GM19463 (cell line): ENCODE data around the gene OR7G3.

Experiments used
- ATAC-seq: cut with Tn5 transposase; IDR thresholded peaks from one replicate; pipeline ENCODE4 v1.9.1; 2021; ENCODE audit warnings: mild to moderate bottlenecking, moderate library complexity; ENCODE audit not compliant: unreplicated experiment

The OR7G3 gene

DNA sequence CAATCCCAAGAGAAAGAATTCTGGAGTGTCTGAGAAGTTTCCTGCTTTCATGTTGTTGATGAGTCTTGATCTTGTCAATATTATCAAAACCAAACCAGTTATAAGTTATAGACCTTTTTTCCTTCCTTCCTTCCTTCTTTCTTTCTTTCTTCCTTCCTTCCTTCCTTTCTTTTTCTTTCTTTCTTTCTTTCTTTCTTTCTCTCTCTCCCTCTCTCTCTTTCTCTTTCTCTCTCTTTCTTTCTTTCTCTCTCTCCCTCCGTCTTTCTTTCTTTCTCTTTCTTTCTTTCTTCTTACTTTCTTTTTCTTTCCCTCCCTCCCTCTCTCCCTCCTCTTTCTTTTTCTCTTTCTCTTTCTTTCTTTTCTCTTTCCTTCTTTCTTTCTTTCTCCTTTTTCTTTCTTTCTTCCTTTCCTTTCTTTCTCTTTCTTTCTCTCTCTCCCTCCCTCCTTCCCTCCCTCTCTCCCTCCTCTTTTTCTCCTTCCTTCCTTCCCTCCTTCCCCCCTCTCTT, at the start of gene OR7G3:
Gene OR7G3, minus strand, starts transcription at position 51 of the 506 bp plus-strand sequence. Its CDS starts 0 bp downstream, at position 51.
- no peak for ATAC-seq

DNA sequence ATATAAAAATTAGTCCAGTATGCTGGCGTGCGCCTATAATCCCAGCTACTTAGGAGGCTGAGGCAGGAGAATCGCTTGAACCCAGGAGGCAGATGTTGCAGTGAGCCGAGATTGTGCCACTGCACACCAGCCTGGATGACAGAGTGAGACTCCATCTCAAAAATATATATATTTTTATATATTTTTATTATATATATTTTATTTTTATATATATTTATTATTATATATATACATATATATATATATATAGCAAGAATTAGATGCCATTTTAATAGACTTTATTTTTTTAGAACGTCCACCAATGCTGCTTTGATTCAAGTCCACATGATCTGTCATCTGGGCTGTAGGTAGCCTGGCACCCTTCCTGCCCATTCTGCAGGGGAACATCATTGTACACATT, 48.6 kb upstream of the OR7G3 start:
- no peak for ATAC-seq

DNA sequence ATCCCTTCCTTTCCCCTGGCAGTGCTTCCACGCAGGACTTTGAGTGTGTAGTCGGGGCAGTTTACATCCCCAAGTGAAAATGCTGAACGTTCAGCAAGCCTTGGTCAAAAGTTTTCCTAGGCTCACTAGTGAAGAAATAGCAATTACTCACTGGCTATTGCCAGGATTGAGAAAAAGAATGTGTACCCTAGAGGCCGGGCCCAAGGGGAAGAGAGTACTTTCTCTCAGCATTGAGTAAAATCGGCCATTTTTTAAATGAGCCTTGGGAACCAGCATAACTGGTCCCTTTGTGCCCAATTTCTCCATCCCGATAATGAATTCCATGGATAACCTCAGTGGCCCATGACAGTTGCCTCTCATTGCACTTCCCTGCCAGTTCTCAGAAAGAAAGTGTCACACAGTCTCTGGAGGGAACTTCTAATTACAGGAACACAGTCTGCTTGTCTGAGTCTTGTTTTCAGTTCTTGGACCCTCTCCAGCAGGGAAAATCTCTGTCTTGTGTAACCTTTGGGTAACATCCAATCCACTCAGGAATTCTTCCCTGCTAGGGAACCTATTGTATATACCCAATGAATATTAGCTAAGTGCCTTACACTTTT, 44.7 kb upstream of the OR7G3 start:
- no peak for ATAC-seq

DNA sequence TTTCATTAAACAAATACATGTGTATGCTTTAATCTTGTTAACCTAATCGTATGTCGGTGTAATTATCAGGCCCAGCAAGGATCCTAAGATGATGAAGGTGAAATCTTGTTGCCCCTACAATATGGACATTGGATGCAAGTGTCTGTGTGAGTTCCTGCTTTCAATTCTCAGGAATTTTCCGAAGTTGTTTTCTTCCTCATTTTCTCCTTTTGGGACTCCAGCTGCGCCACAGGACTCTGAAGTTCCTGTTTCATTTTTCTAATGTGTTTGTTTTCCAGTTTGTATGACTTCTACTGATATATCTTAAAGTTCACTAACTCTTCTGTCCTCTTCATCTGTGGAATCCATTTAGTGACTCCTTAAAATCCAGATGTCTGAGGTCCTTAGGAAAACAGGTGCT, 40.1 kb upstream of the OR7G3 start:
- no peak for ATAC-seq

DNA sequence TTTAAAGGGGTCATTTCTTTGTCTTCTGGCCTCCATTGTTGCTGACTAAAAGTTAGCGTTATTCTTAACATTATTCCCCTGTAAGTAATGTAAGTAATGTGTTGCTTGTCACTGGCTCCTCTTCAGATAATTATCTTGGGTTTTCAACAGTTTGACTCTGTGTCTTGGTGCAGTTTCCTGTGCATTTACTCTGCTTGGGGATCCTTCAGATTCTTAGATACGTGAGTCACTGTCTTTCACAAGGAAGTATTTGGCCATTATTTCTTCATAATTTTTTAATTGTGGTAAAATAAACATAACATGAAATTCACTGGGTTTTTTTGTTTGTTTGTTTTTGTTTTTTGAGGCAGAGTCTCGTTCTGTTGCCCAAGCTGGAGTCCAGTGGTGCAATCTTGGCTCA, 38.5 kb upstream of the OR7G3 start:
- no peak for ATAC-seq

DNA sequence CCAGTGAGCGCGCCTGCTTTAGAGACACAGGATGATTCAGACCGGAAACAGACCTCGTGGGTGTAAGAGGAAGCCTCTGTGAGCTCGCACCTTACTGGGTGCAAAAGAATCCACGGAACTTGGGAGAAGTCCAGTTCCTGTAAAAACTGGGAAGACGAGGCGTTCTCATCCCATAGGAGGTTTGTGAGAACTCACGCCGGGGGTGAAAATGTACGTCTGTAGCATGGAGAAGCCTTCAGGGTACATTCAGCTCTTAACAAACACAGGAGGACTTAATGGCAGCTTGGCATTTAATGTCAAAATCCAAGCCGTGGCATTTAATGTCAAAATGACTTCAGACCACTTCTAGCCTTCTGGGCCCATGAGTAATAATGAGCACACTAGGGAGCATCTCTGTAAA, 34.7 kb upstream of the OR7G3 start:
- ATAC-seq: no peak

DNA sequence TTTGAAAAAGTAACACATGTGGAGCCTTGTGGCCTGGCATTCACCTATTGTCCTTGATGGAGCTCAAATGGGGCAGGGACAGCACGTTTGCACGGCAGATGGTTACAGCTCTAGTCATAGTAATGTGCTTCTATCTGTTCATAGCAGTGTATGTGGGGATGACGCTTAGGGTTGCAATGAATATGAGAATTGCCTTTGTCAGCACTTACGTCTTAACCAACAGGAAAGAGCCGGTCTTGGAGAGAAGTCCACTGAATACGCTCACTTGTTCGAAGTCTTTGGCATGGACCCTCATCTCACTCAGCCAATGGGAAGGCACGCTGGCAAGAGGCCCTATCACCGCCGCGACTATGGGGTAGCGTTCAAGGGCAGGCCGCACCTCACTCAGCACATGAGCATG, 33.1 kb upstream of the OR7G3 start:
- ATAC-seq: no peak

DNA sequence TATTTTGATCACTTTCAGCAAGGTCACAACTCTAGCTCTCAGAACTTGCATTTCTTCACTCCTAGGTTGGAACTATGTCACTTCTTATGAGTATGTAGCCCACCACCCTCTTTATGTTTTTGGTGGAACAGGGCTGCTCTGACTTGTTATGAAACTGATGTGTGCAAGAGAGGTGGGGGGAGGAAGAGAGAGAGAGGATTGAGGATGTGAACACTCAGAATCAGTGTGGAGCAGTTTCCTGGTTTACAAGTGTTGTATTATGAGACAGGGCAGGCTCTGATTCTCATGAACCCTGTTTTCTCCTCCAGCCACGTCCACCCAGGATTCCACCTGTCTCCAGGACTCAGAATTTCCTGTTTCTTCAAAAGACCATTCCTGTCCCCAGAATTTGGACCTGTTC, 29.6 kb upstream of the OR7G3 start:
- no peak for ATAC-seq

DNA sequence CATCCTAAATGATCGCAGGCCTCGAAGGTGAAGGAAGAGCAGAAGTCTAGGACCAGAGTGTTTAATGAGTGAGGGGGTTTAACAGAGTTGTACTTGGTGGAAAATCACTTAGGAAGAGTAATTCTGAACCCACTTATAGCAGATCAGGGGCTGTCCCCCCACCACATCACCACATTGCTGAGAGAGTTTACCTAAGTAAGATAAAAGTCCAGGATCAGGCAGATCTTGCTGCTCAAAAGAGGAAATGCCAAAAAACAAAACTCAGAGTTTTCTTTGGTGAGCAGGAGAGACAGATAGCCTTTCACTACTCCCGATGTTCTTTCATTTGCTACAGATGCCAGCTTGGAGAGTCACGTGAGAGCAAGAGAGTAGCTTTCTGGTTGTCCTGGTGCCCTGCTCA, 28.8 kb upstream of the OR7G3 start:
- ATAC-seq: no peak

DNA sequence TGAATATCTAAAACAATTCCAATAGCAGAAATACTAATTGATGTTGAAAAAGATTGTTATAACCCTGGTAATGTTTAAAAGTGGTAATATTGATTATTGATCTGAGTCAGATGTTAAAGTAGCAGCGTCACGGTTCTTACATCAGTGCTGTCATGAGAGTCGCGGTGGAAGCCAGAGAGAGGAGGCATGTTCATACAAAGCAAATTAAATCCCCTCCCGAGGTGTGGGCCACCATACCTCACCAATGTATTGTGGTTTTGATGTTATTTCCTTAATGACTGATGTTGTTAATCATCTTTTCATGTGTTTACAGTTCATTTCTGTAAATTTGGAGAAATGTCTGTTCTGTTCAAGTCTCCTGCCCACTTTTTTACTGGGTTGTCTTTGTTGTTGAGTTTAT, 24.6 kb upstream of the OR7G3 start:
- no peak for ATAC-seq

DNA sequence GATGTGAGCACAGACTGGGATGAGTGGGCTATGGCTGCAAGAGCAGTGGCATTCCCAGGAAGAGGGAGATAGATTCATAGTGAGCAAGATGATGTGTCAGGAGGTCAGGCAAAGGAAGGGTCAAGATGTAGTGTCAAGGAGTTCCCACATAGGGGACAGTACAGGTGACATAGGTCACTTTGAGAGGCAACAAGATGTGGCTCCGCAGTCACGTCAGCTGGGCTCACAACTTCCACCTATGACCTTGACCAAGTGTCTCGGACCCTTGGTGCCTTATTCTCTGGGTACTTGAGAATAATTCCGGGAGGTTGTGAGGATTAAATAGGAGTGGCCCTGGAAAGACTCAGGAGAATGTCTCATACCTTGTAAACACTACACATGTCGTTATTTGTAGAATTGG, 23.9 kb upstream of the OR7G3 start:
- no peak for ATAC-seq

DNA sequence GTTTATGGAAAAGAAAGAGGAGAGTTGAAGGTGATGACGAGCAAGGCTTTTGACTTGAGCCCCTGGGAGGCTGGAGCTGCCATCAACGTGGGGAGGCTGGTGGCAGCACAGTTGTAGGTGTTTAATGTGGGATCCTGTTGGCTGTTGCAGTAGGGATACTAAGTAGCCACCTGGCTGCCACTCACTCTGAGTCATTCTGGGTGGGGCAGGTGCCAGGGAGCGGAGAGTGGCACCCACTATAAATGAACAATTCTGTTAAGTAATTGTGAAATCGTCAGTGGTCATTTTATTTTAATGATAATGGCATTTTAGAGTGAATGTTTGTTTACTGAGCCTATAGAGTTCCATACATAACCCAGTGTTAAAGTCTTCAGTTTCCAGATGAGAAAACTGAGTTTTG, 23.2 kb upstream of the OR7G3 start:
- ATAC-seq: no peak

DNA sequence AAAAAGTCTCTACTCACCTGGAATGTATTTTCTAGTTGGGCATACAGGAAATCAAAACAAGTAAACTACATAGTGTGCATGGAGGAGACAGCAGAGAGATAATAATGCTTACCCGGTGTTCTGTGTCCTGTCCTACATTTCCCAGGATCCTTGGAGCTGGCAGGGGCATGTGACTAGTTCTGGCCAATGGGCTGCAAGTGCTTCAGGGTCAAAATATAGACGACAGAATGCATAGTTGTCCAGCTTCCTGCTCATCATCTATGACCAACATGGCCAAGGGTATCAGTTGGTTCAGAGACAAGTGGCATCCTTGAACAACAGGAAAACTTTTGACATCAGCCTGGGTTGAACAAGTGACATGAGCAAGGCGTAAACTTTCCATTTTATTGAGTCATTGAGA, 21.9 kb upstream of the OR7G3 start:
- no peak for ATAC-seq

DNA sequence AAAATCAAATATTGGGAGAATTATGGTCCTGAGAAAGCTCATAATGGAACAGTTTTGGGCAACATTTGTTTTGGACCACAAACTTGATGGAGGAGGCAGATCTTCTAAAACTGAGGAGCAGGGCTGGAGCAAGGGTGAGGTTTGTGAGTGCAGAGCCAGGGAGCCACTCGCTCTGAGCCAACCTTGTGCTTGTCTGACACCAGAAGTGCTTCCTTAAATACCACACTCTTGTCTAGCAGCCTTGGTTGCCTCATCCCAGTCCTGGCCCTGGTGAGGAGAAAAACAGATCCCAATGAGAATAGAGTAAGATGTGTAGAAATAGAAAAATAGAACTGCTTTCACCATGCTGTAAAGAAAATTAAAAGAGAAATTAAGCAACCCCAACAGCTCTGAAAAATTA, 20.1 kb upstream of the OR7G3 start:
- ATAC-seq: no peak

DNA sequence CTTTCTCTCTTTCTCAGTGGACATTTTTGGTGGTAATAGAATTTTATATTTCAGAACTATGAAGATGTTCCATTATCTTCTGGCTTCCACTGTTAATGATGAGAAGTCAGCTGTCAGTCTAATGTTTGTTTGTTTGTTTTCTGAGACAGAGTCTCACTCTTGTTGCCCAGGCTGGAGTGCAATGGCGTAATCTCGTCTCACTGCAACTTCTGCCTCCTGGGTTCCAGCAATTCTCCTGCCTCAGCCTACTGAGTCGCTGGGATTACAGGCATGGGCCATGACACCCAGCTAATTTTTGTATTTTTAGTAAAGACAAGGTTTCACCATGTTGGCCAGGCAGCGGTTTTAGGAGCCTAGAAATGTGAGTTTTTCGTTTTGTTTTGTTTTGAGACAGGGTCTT, 18.2 kb upstream of the OR7G3 start:
- ATAC-seq: no peak

DNA sequence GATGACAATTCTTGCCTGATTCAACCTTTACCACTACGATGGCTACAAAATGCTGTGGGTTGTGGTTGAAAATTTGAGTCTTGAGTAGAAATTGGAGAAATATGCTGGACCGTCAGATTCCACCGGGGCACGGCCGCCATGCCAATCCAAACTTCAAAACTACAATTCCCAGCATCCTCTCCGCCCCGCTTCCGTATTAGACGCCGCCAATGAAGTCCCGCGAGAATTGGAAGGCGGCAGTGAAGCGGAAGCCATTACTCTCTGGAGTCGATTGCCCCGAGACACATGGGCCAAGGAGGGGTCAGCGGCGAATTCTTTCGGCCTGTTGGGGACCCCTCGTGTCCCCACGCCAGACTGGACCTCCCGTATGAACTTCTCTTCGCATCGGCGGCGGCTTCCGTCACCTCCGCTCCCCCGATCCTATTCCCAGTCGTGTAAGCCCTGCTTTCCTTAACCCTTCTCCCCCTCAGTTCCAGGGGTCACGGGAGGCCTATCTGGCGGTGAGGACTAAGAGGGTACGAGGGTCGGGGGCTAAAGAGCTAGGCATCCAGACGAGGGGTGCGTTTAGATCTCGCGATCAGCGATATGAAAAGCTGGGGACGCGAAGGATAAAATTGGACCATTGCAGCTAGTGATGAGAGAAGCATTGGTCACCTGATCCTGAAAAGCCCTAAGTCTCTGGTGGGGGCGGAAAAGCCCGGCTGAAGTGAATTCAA, 13.6 kb upstream of the OR7G3 start, which contains the start of gene ZNF317:
Gene ZNF317, plus strand, starts transcription at position 239 of the 716 bp plus-strand sequence. CDS start 15,620 bp downstream, outside the sequence.
- peak; percentile 92 for ATAC-seq

DNA sequence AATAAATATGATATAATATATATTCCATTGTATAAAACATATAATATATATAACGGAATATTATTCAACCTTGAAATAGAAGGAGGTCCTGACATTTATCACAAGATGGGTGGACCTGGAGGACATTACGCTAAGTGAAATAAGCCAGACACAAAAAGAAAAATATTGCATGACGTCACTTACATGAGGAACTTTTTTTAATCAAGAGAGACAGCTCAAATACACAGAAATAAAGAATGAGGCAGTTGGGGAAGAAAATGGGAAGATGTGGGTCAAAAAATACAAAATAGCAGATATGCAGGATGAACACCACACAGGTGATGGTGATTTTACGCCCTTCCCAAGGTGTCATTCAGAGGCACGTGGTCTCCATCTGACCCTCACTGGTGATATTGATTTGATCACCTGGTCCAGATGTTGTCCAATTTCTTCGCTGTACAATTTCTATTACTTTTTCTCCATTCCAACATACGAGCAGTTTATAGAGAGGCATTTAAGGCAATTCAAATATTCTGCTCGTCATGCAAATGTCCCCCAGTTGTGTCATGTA, 12.9 kb upstream of the OR7G3 start:
- ATAC-seq: no peak

DNA sequence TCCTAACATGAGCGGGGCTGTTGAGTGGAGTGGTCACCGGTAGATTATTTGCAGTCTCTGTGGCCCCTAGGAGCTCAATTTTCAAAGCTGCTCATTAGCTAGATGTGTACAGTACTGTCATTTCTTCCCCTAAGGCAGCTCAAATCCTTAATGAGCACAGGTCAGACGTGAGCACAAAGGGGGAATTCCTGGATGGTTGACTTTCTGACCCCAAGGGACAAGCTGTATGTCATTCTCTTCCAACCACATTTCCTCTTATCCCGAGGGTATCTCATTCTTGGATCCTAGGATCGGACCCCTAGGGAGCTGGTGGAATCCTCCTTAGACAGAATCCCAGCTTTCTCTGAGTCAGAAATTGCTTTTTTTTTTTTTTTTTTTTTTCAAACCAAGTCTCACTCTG, 5.7 kb upstream of the OR7G3 start:
- no peak for ATAC-seq

DNA sequence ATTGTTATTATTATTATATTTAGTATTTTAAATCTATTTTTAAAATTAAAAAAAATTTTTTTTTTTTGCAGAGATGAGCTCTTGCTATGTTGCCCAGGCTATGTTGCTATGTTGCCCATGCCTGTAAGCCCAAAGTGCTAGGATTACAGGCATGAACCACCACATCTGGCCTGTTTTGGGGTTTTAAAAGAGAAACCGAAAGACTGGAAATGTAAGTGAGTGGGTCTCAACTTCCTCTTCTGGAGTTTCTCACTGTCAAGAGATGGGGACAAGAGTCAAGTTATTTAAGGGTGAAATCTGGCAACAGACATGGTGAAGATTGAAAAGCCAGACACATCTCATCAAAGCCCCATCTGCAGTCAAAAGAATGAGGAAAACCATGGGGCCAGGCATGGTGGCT, 4.2 kb upstream of the OR7G3 start:
- no peak for ATAC-seq

DNA sequence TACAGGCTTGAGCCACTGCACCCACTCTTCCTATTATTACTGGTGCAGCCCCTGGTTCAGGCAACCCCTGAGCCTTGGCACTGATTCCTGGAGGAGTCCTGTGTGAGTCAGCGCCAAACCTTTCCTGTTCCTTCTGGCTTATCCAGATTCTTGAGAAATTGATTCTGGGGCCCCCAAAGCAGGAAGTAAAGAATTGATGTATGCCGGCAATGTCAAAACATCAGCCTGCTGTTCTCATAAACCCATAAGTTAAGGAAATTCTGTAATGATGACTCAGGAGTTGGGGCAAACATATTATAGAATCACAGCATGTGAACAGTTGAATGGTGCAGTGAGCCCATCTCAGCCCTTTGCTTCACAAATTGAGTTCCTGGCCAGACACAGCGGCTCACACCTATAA, 1.4 kb upstream of the OR7G3 start:
- ATAC-seq: no peak

DNA sequence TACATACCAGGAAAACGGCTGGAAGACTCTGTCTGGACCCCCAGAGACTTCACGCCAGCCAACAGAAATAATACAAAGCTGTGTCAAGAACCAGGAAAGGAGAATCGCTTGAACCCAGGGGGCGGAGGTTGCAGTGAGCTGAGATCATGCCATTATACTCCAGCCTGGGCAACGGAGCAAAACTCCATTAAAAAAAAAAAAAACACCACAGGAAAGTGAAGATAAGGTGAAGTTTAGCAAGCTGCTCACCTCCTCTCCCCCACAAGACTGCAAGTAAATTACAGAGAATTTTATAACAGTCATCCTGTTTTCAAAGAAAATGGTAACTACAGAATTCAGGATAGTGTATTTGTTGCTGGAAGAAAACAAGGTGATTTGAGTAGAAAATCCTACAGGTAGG, 10.2 kb downstream of the OR7G3 start:
- no peak for ATAC-seq

DNA sequence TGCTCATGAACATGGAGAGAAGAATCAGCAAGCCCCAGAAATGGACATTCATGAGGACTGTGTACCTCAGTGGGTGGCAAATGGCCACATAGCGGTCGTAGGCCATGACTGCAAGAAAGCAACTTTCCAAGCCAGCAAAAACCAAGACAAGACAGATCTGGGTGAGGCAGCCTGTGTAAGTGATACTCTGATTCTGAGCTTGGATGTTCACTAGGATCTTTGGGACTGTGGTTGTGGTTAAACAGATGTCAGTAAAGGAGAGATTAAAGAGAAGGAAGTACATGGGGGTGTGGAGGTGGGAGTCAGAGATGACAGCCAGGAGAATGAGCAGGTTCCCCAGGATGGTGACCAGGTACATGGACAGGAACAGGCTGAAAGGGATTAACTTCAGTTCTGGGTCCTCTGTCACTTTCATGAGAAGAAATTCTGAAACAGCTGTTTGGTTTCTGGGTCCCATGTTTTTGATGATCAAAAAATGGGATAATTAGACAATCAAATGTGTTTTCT, 11.4 kb downstream of the OR7G3 start, which contains the start of gene OR7G1:
Gene OR7G1, minus strand, starts transcription at position 457 of the 507 bp plus-strand sequence. Its CDS starts 0 bp downstream, at position 457.
- ATAC-seq: no peak
